Measurements from ENCODE around the gene P4HB.
"Not testable (repeated sequence)": the region's sequence is repeated elsewhere in the genome, so short reads cannot be mapped to it uniquely, and the experiment has no call there.

Gene P4HB

DNA sequence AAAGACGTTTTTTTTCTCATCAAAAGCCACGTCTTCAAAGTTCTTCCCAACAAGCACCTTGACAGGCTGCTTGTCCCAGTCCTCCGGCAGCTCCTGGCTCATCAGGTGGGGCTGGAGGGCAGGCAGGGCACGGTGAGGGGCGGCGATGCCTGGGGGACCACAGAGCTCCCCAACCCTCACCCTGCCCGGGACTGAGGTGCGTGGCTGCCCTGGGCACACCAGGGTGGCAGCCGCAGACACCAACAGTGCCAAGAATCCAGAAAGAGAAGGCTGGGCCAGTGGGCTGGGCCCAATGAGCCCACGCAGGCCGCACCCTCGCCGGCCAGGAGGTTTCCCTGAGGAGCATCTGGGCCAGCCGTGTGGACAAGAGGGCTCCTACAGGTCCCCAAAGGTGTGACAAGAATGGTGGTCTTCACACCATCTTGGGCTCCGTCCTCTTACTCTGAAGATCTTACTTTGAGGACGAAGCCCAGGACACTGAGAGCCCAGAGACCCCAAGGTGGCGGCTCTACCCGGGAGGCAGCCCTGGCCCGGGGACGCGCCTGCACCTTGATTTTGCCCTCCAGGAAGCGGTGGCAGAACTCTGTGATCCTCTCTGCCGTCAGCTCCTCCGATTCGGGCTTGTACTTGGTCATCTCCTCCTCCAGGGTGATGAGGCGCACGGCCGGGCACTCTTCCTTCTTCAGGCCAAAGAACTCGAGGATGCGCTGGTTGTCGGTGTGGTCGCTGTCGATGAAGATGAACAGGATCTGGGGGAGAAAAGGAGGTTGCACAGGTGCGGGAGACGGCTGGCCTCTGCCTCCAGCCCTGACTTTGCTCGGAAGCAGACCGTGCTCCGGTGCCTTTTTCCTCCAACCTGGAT lies 14.2 kb downstream of the P4HB start:
- no peak for DNase-seq (ENCODE audit: low read depth in 2 of 2)

DNA sequence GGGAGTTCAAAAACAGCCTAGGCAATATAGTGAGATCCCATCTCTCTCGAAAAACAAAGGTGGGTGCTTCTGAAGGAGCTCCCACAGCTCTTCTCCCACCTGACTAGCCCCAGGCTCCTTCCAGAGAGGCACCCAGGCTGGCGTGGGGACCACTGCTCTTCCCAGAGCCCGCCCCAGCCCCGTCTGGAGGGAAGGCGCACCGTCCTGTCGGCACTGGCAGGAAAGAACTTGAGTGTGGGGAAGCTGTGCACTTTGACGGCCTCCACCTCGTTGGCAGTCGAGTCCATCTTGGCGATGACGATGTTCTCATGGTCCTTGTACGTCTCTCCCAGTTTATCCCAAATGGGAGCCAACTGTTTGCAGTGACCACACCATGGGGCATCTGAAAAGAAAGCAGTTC lies 15.0 kb downstream of the P4HB start:
- no peak for DNase-seq (ENCODE audit: low read depth in 2 of 2)

DNA sequence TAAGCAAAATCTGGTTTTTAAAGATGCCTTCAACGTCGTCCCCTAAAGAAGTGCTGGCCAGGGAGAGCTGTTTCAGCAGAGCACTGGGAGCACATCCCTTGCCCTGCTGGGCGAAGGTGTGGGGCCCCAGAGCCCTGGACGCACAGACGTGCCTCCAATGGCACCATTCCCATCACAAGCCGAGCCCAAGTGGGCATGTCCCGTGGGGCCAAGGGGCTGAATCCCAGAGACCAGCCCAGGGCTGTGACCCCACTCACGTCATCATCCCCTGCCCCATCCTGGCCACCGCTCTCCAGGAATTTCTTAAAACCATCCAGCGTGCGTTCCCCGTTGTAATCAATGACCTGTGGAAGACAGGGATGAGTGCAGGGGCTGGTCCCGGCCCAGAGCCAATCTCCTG lies 15.4 kb downstream of the P4HB start:
- no peak for DNase-seq (ENCODE audit: low read depth in 2 of 2)

DNA sequence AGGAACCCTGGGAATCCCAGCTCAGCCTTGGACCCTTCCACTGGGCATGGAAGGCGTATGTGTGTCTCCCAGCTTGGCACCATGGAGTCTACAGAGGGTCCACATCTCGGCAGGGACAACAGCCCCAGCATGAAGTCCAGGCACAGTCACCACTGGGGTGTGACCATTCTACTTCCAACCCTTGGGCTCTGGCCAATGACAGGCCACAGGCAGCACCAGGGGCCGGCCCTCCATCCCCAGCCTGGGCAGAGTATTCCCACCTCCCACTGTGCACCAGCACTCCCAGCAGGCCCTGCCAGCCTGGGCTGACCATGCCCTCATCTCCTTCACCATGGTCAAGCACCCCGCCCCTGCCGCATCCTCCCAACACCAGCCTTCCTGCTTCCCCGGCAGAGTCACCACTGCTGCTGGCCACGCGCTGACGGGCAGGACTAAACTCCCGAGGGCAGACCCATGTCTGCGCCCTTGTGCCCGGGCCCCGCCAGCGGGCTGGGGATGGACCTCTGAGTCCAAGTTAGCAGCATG lies 15.9 kb downstream of the P4HB start:
- no peak for DNase-seq (ENCODE audit: low read depth in 2 of 2)

GRCh38 chr17:81843713-81844326 lies 16.5 kb downstream of the P4HB start:
- DNase-seq (ENCODE audit: low read depth in 2 of 2), result no peak

- no peak for DNase-seq (ENCODE audit: low read depth in 2 of 2)
These were observed 17.4 kb downstream of the P4HB start for GRCh38 chr17:81842725-81843504.

DNA sequence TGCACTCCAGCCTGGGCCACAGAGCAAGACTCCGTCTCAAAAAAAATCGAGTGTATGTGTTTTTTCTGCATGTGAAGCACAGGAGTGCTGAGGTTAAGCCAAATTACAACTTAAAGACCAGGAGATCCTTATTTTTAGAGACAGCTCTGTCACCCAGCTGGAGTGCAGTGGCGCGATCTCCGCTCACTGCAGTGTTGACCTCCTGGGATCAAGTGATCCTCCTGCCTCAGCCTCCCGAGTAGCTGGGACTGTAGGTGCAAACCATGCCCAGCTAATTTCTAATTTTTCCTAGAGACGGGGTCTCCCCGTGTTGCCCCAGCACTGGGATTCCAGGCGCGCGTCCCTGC lies 18.0 kb downstream of the P4HB start:
- DNase-seq (ENCODE audit: low read depth in 2 of 2), result no peak

DNA sequence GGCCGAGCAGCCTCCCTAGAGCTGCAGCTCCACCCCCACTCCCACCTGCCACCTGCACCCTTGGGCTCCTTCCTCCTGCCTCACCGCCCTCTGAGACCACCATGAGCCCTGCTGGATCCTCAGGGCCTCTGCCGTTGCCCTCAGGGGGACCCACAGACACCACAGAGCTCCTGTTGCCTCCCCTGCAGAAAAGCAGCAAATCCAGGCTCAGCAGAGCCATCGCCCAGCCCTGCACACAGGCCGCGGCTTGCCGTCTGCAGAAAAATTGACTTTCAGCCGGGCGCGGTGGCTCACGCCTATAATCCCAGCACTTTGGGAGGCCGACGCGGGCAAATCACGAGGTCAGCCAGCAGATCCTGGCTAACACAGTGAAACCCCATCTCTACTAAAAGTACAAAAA lies 18.5 kb downstream of the P4HB start:
- DNase-seq (ENCODE audit: low read depth in 2 of 2), result no peak

GRCh38 chr17:81840826-81841778 lies 19.2 kb downstream of the P4HB start:
- no peak for DNase-seq (ENCODE audit: low read depth in 2 of 2)

- not testable (repeated sequence) for DNase-seq (ENCODE audit: low read depth in 2 of 2)
These were observed 20.3 kb downstream of the P4HB start for GRCh38 chr17:81840059-81840458.

GRCh38 chr17:81839301-81839700 lies 21.0 kb downstream of the P4HB start:
- DNase-seq (ENCODE audit: low read depth in 2 of 2), result no peak

DNA sequence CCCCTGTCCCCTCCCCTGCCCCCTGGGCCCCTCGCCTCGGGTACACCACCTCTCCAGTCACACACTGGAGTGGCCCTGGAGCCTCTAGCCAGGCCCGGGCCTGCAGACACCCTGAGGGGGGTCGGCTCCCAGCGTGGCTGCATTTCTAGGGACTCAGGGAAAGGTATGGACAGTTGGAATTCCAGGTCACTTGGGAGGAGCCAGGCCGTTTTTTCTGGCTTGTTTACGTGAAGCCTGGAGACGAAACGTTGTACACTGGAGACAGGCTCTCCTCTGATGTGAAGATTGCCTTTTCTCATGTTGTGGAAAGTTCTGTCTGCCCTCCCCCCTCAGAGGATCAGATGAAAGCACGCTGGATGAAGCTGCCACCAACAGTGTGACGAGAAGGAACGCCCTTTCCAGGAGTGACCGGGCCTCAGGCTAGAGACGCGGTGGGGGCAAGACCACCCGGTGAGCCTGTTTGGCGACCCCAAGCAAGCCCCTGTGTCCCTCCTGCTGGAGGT lies 21.5 kb downstream of the P4HB start:
- DNase-seq (ENCODE audit: low read depth in 2 of 2), result no peak

GRCh38 chr17:81837641-81838040 lies 22.7 kb downstream of the P4HB start:
- DNase-seq (ENCODE audit: low read depth in 2 of 2), result no peak

DNA sequence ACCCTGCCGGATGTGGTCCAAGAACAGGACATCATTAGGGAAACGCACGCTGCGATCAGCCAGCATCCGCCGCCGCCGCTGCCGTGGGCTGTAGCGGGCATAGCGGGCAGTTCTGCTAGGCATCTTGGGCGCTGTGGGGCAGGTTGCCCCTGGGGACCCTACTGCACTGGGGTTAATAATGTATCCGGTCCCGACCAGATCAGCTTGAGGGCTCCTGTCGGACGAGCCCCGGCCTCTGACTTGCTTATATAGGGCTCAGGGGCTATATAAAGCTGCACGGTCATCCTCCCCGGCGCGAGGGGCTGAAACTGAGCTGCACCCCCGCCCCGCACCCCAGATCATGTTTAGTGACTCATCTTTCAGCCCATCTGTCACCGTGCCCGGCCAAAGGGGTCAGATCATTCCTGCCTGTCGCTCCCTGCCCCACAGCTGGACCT lies 25.5 kb downstream of the P4HB start, which contains the start of gene PPP1R27:
Gene PPP1R27 (minus strand): TSS at position 220 of the 437 bp plus-strand sequence. CDS start 97 bp downstream, at position 123.
- no peak for DNase-seq (ENCODE audit: low read depth in 2 of 2)

GRCh38 chr17:81833921-81834830 lies 26.2 kb downstream of the P4HB start:
- DNase-seq (ENCODE audit: low read depth in 2 of 2), result no peak

GRCh38 chr17:81833160-81833920 lies 27.0 kb downstream of the P4HB start, which contains the start of gene MCRIP1:
MCRIP1 (minus strand) TSS chr17:81833291; CDS start chr17:81824506, 8,785 bp downstream.
- DNase-seq (ENCODE audit: low read depth in 2 of 2), result peak; percentile 76 to 78

DNA sequence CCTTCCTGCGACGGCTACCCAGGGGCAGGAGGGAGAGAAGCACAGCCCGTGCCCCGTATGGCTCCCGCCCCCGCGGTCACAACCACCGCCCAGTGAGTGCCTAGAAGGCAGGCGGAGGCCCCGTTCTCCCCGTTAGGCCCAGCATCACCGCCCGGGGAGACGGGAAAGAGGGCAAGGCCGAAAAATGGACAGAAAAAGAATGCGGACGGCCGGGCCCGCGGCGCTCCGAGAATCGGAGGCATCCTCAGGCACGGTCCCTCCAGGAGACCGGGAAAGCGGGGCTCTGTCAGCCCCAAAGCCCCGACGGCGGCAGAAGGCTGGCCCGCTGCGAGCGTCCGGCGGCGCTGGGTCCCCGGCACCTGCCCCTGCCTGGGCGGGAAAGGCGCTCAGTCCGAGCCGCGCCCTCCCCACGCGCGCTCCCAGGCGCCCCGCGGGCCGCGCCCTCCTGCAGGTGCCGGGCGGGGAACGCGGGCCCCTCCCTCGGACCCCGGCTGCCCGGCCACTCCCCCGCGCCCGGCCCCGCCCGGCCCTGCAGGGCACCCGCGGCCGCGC lies 27.7 kb downstream of the P4HB start:
- DNase-seq (ENCODE audit: low read depth in 2 of 2), result no peak

GRCh38 chr17:81831957-81832607 lies 28.3 kb downstream of the P4HB start:
- no peak for DNase-seq (ENCODE audit: low read depth in 2 of 2)

Measured in fibroblast of skin of left quadriceps (primary cell).